BE2C (cell line): ENCODE results near the gene CD244.

Source experiments
- DNase-seq: peaks from one replicate; pipeline ENCODE4 v3.0.0-alpha.2; 2020
- H3K27me3 ChIP-seq: fragments of 250-450 bp; sonication (Bioruptor Pico); 2 replicates; pipeline ENCODE4 v1.5.1; 2020; ENCODE audit warnings: mild to moderate bottlenecking
- H3K36me3 ChIP-seq: fragments of 250-450 bp; sonication (Bioruptor Pico); 2 replicates; pipeline ENCODE4 v1.5.1; 2020; ENCODE audit warnings: mild to moderate bottlenecking
- H3K4me1 ChIP-seq: fragments of 250-450 bp; sonication (Bioruptor Pico); 2 replicates; pipeline ENCODE4 v1.5.1; 2020
- H3K4me3 ChIP-seq: 2 replicates; pipeline ENCODE4 v1.5.1; 2011; ENCODE audit warnings: low read depth, low read length
- H3K9me3 ChIP-seq: fragments of 250-450 bp; sonication (Bioruptor Pico); 2 replicates; pipeline ENCODE4 v1.5.1; 2020
- CTCF ChIP-seq: IDR thresholded peaks from 2 replicates; pipeline ENCODE4 v1.5.1; 2012; ENCODE audit warnings: mild to moderate bottlenecking, low read depth, low read length

CD244 gene

DNA sequence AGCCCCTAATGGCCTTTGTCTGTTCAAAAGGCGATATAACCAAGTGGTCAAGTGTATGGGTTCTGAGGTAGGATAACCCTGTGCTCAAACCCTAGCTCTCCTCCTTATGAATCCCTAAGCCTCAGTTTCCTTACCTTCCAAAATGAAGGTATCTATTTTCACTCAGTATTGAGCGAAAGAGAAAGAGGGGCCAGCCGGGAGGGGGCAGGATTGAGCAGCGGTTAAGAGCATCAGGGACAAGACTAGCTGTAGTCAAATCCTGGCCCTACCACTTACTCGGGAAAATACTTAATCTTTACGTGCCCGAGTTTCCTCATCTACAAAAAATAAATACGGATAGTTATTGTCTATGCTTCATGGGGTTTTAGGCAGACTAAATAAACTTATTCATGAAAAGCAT, 41.1 kb downstream of the CD244 start:
- no peaks in the 10 kb centered on the region for H3K36me3 ChIP-seq
- no peaks in the 10 kb centered on the region for H3K4me1 ChIP-seq
- no peaks in the 10 kb centered on the region for H3K9me3 ChIP-seq
- H3K4me3 ChIP-seq, result no peak overlapping the region
- no peaks in the 10 kb centered on the region for H3K27me3 ChIP-seq
- peak; percentile 21 for DNase-seq
- peak; percentile 42 for TF ChIP-seq CTCF

- H3K4me3 ChIP-seq, result no peak overlapping the region
- no peak for TF ChIP-seq CTCF
- no peaks in the 10 kb centered on the region for H3K27me3 ChIP-seq
- no peak for DNase-seq
- no peaks in the 10 kb centered on the region for H3K4me1 ChIP-seq
- no peaks in the 10 kb centered on the region for H3K36me3 ChIP-seq
- no peaks in the 10 kb centered on the region for H3K9me3 ChIP-seq
Observed at GRCh38 chr1:160819186-160819585, 43.5 kb downstream of the CD244 start.

DNA sequence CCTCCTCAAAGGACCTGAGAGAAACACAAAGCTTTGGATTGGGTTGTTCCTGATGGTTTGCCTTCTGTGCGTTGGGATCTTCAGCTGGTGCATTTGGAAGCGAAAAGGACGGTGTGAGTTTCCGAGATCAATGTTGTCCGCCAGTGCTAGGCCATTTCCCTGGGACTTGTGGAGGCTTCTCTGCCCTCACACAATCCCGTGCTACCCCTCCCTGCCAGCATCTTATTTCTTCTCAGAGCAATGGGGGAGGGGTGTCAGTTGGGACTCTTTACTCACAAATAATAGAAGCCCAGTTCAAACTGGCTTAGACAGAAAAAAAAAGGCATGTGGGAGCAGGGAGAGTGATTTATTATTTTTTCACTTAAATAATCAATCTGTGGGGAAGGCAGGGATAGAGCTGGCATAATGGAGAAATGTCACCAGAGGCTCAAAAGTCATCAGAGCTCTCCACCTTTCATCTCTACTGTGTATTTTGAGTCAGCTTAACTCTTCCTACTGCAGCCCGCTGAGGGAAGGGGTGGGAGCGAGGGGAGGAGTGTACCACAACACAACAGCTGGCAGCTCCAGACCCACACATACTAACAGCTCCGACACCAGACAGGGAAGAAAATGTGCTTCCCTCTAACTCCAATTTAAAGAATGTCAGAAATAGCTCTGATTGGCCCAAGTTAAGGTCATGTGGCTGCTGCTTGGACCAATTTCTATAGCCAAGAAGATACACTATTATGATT, 44.3 kb downstream of the CD244 start:
- H3K36me3 ChIP-seq, result no peaks in the 10 kb centered on the region
- no peak for TF ChIP-seq CTCF
- no peaks in the 10 kb centered on the region for H3K27me3 ChIP-seq
- H3K4me1 ChIP-seq, result no peaks in the 10 kb centered on the region
- H3K9me3 ChIP-seq, result no peaks in the 10 kb centered on the region
- no peak for DNase-seq
- no peak overlapping the region for H3K4me3 ChIP-seq

DNA sequence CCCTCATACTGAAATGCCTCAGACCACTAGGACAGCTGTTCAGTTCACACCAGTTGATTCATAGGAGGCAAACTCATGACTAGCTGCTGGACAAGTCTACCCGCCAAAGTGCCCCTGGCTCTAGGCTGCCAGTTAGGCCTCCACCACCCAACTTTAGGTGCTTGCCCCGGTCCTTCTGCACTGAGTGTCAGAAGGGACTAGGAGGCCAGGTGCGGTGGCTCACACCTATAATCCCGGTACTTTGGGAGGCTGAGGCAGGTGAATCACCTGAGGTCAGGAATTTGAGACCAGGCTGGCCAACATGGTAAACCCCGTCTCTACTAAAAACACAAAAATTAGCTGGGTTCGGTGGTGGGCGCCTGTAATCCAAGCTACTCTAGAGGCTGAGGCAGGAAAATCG, 47.8 kb downstream of the CD244 start:
- no peaks in the 10 kb centered on the region for H3K9me3 ChIP-seq
- H3K4me1 ChIP-seq, result no peaks in the 10 kb centered on the region
- no peak overlapping the region for H3K4me3 ChIP-seq
- no peaks in the 10 kb centered on the region for H3K36me3 ChIP-seq
- no peaks in the 10 kb centered on the region; the same call in 1 of the 2 replicates for H3K27me3 ChIP-seq
- no peak for TF ChIP-seq CTCF
- DNase-seq, result no peak

DNA sequence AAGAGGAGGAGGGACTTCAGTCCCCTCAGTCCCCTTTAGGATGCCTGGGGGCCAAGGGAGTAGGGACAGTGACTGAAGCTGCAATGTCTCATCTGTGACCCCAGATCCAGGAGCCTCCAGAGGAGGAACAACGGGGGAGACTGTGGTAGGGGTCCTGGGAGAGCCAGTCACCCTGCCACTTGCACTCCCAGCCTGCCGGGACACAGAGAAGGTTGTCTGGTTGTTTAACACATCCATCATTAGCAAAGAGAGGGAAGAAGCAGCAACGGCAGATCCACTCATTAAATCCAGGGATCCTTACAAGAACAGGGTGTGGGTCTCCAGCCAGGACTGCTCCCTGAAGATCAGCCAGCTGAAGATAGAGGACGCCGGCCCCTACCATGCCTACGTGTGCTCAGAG, 48.4 kb downstream of the CD244 start:
- H3K36me3 ChIP-seq, result no peaks in the 10 kb centered on the region
- H3K4me3 ChIP-seq, result no peak overlapping the region
- no peaks in the 10 kb centered on the region; the same call in 1 of the 2 replicates for H3K27me3 ChIP-seq
- TF ChIP-seq CTCF, result no peak
- H3K4me1 ChIP-seq, result no peaks in the 10 kb centered on the region
- DNase-seq, result no peak
- no peaks in the 10 kb centered on the region for H3K9me3 ChIP-seq

DNA sequence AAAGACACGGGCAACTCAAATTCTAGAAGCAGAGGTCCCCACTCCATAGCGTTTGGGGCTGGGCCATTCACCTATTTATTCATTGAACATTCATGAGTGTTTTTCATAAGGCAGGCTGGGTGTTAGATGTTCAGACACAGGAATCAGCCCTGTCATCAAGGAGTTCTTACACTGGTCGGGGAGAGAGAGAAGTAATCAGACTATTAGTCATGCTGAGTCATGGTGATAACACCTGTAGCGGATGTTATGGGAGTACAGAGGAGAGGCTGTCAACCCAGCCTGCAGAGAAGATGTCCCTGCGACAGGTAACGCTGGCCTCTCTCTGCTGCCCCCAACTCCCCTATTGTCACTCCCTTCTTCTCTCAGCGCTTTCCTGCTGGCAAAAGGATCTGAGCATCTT, 49.5 kb downstream of the CD244 start:
- H3K36me3 ChIP-seq, result no peaks in the 10 kb centered on the region
- DNase-seq, result no peak

More for the DNA sequence above, 49.5 kb downstream of the CD244 start:
- no peaks in the 10 kb centered on the region; the same call in 1 of the 2 replicates for H3K27me3 ChIP-seq
- no peak overlapping the region for H3K4me3 ChIP-seq
- no peak for TF ChIP-seq CTCF
- no peaks in the 10 kb centered on the region for H3K9me3 ChIP-seq
- no peaks in the 10 kb centered on the region for H3K4me1 ChIP-seq
